Measurements from ENCODE around the gene PDZRN3. TPM values are rescaled to one million over a fixed set of nuclear protein-coding genes. Genes with fewer than 3 reads are reported as not detected.

Gene PDZRN3
- polyA plus RNA-seq, 10 donors = 59.5 to 116 (median 77.0) TPM

DNA sequence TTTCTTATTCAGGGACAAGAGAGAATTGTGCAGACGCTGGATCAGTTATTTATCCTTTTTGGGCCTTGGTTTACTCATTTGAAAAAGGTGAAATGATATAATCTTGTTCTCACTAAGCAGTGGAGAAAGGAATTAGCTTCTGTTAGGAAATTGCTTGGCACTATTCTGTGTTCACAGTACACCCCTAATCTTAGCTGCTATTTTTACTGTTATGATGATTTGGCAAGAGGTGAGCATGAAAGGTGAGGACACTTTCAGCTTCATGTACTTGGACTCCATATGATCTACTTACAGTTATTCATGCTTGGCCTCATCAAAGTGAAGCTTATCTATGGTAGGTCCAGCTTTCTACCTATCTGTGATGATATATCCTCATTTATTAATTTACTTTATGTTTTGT lies 282.7 kb downstream of the PDZRN3 start:
- DNase-seq = no peak

DNA sequence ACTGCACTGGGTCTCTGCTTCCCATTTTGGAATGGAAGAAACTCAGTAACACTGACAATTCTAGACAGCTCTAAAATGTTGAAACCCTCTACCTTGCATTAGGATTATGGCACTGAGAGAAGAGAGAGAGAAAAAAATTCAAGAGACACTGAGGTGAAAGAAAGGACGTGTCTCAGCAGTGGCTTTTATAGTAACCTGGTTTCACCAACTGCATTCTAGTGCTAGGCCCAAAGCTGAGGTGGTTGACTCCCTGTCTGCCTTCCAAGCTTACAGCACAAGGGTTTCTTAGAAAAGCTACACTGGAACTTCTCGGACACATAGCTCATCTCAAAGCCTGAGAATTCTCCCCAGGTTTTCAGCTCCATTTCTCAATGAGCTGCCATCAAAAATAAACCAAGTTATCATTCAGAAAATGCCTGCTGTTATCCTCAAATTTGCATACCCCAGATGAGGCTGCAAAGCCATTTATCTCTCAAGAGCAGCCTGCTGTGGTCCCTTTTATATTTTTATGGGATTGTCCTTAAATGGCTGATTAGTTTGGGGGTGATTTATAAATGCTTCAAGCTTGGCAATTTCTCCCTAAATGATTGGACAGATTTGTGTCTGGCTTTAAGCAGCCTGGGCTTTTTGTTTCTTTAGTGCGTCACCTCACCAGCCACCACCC lies 283.3 kb downstream of the PDZRN3 start:
- no peak for DNase-seq

DNA sequence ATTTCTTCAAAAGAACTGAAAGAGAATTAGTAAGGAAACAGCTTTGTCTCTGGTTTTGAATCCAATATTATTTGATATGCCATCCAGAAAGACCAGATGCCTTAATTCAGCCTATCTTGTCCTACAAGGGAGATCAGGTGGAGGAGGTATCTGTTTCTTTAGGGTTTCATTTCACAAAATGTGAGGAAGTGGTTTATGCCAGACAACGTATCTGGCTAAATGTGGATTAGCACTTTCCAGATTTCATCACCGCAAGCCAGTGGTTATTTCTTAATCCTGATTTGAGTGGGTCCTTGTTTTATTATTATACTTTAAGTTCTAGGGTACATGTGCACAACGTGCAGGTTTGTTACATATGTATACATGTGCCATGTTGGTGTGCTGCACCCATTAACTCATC lies 292.2 kb downstream of the PDZRN3 start:
- no peak for DNase-seq
